ENCODE data around the gene SLC6A13. TPM values are rescaled to one million over a fixed set of nuclear protein-coding genes. Genes with fewer than 3 reads are reported as not detected.

The SLC6A13 gene
- total and polyA plus RNA-seq, 2 donors (not counting 3 experiments of a cell fraction or from before 2014, with no cell fraction given), result 0.14 TPM; not detected in 1

- BruUV-seq (replicated peaks), result no TSS peak
- DNase-seq (ENCODE audit: low read depth, low spot score) (no peak), FAIRE-seq (no peak)
- H3K4me2 ChIP-seq (ENCODE audit: insufficient read depth, low read length), result no peak overlapping the region
- no peaks in the 10 kb centered on the region for H3K79me2 ChIP-seq (ENCODE audit: control insufficient read depth, insufficient read depth, low read length)
- H3K27me3 ChIP-seq (ENCODE audit: control insufficient read depth in 2 of 2, insufficient read depth in 2 of 2, low read length in 2 of 2), result peaks cover 2 to 7% of the 10 kb centered on the region in 2 experiments
- no peaks in the 10 kb centered on the region for H3K4me1 ChIP-seq (ENCODE audit: control insufficient read depth, extremely low read depth, insufficient read depth, low read length)
- H2AFZ ChIP-seq (ENCODE audit: low read depth, low read length), result no peak overlapping the region
- dilution Hi-C loops (cut with MboI; ENCODE audit: extremely low pct_ligation_motif_present, low sequenced_read_pairs) (no loop called here), intact Hi-C loops (cut with micrococcal nuclease) (no loop called here)
- no peak for TF ChIP-seq FOS (IDR thresholded peaks at IDR 0.05; ENCODE audit: borderline replicate concordance, insufficient read depth, low read length)
- no peak for TF ChIP-seq MYC (IDR thresholded peaks at IDR 0.05; ENCODE audit: low read depth, low read length)
- no peak for TF ChIP-seq CTCF (IDR thresholded peaks at IDR 0.05; ENCODE audit: extremely low read depth in 1 of 2, insufficient read depth in 1 of 2, low read depth in 1 of 2, low read length in 2 of 2)
- no peak for TF ChIP-seq GATA2 (IDR thresholded peaks at IDR 0.05; ENCODE audit: insufficient read depth, insufficient read length, low read depth, low read length)
- no peak for TF ChIP-seq POLR2A (IDR thresholded peaks at IDR 0.05; ENCODE audit: low read depth, low read length)
- TF ChIP-seq POLR2AphosphoS5 (IDR thresholded peaks at IDR 0.05; ENCODE audit: insufficient read depth, low read depth, low read length), result no peak
- ChIA-PET POLR2A (no interaction called here), CTCF (interaction anchor here (0.8 to 1.2 kb wide), 2 partner anchors 11 to 23 kb away, joined by 3 to 4 read pairs; no protein-coding TSS in a partner anchor)
- no peaks in the 10 kb centered on the region for H4K20me1 ChIP-seq (replicated peaks; ENCODE audit: control insufficient read depth, extremely low read depth, insufficient read depth, low read length)
- no peak overlapping the region for H3K9ac ChIP-seq (replicated peaks; ENCODE audit: extremely low read depth, insufficient read depth, low read length)
- no peaks in the 10 kb centered on the region for H3K9me1 ChIP-seq (replicated peaks; ENCODE audit: control insufficient read depth, extremely low read depth, insufficient read depth, low read length)
- no peak overlapping the region for H3K27ac ChIP-seq (ENCODE audit: insufficient read depth, low read depth, low read length)
- H3K4me3 ChIP-seq (replicated peaks in 1 of 3; ENCODE audit: insufficient read depth in 1 of 3, low read depth in 1 of 3, low read length in 3 of 3), result no peak overlapping the region
- H3K36me3 ChIP-seq (ENCODE audit: control insufficient read depth in 2 of 2, extremely low read depth in 1 of 2, insufficient read depth in 2 of 2, low read length in 2 of 2), result no peaks in the 10 kb centered on the region
- H3K9me3 ChIP-seq (replicated peaks; ENCODE audit: control insufficient read depth, insufficient read depth, low read length), result no peaks in the 10 kb centered on the region
Measured at GRCh38 chr12:247271-247670, 15.4 kb downstream of the SLC6A13 start.

GRCh38 chr12:243381-243780 lies 19.3 kb downstream of the SLC6A13 start:
- peaks cover 2% of the 10 kb centered on the region in 2 experiments for H3K27me3 ChIP-seq (ENCODE audit: control insufficient read depth in 2 of 2, insufficient read depth in 2 of 2, low read length in 2 of 2)
- H3K36me3 ChIP-seq (ENCODE audit: control insufficient read depth in 2 of 2, extremely low read depth in 1 of 2, insufficient read depth in 2 of 2, low read length in 2 of 2), result no peaks in the 10 kb centered on the region

More at GRCh38 chr12:243381-243780, 19.3 kb downstream of the SLC6A13 start:
- Histone ChIP-seq H3K27ac (ENCODE audit: insufficient read depth, low read depth, low read length) (no peak overlapping the region), H2AFZ (ENCODE audit: low read depth, low read length) (no peak overlapping the region), H3K9ac (replicated peaks; ENCODE audit: extremely low read depth, insufficient read depth, low read length) (no peak overlapping the region), H4K20me1 (replicated peaks; ENCODE audit: control insufficient read depth, extremely low read depth, insufficient read depth, low read length) (no peaks in the 10 kb centered on the region), H3K79me2 (ENCODE audit: control insufficient read depth, insufficient read depth, low read length) (no peaks in the 10 kb centered on the region), H3K9me3 (replicated peaks; ENCODE audit: control insufficient read depth, insufficient read depth, low read length) (no peaks in the 10 kb centered on the region), H3K4me3 (replicated peaks in 1 of 3; ENCODE audit: insufficient read depth in 1 of 3, low read depth in 1 of 3, low read length in 3 of 3) (no peak overlapping the region), H3K4me1 (ENCODE audit: control insufficient read depth, extremely low read depth, insufficient read depth, low read length) (no peaks in the 10 kb centered on the region), H3K4me2 (ENCODE audit: insufficient read depth, low read length) (no peak overlapping the region), H3K9me1 (replicated peaks; ENCODE audit: control insufficient read depth, extremely low read depth, insufficient read depth, low read length) (no peaks in the 10 kb centered on the region)
- FAIRE-seq, result no peak
- ChIA-PET CTCF (no interaction called here), POLR2A (no interaction called here)
- TF ChIP-seq FOS (IDR thresholded peaks at IDR 0.05; ENCODE audit: borderline replicate concordance, insufficient read depth, low read length) (no peak), CTCF (IDR thresholded peaks at IDR 0.05; ENCODE audit: extremely low read depth in 1 of 2, insufficient read depth in 1 of 2, low read depth in 1 of 2, low read length in 2 of 2) (no peak), MYC (IDR thresholded peaks at IDR 0.05; ENCODE audit: low read depth, low read length) (no peak), GATA2 (IDR thresholded peaks at IDR 0.05; ENCODE audit: insufficient read depth, insufficient read length, low read depth, low read length) (no peak), JUN (IDR thresholded peaks at IDR 0.05; ENCODE audit: borderline replicate concordance, insufficient read depth, insufficient read length, low read depth) (no peak), MAX (IDR thresholded peaks at IDR 0.05; ENCODE audit: insufficient read depth, insufficient read length) (no peak), POLR2AphosphoS5 (IDR thresholded peaks at IDR 0.05; ENCODE audit: insufficient read depth, low read depth, low read length) (no peak), POLR2A (IDR thresholded peaks at IDR 0.05; ENCODE audit: low read depth, low read length) (no peak), EZH2 (IDR thresholded peaks at IDR 0.05; ENCODE audit: borderline replicate concordance, low read depth, low read length, severe bottlenecking) (no peak)
- intact Hi-C loops (cut with micrococcal nuclease) (no loop called here), dilution Hi-C loops (cut with MboI; ENCODE audit: extremely low pct_ligation_motif_present, low sequenced_read_pairs) (no loop called here)
- BruUV-seq (replicated peaks), result no TSS peak
- DNase-seq (ENCODE audit: low read depth, low spot score), result no peak

All from endothelial cell of umbilical vein (primary cell).